Mucosa of stomach (tissue), 1 donor: ENCODE measurements around the gene LAMA3.

Source experiments
- H3K27me3 ChIP-seq: one replicate; pipeline ENCODE4 v1.7.0; 2013; ENCODE audit warnings: mild to moderate bottlenecking, low read length; ENCODE audit not compliant: control insufficient read depth, insufficient read depth
- H3K36me3 ChIP-seq: one replicate; pipeline ENCODE4 v1.7.0; 2013; ENCODE audit warnings: low read length; ENCODE audit not compliant: control insufficient read depth, insufficient read depth
- H3K4me1 ChIP-seq: one replicate; pipeline ENCODE4 v1.7.0; 2013; ENCODE audit warnings: mild to moderate bottlenecking, low read length; ENCODE audit not compliant: control insufficient read depth, insufficient read depth
- H3K4me3 ChIP-seq: one replicate; pipeline ENCODE4 v1.7.0; 2013; ENCODE audit warnings: low read length
- H3K9ac ChIP-seq: one replicate; pipeline ENCODE4 v1.7.0; 2013; ENCODE audit warnings: mild to moderate bottlenecking, low read length, moderate library complexity
- H3K9me3 ChIP-seq: one replicate; pipeline ENCODE4 v1.7.0; 2013; ENCODE audit warnings: mild to moderate bottlenecking, low read length, moderate library complexity; ENCODE audit not compliant: control insufficient read depth
- donor health status: Pancreatic carcinoma.

The LAMA3 gene

DNA sequence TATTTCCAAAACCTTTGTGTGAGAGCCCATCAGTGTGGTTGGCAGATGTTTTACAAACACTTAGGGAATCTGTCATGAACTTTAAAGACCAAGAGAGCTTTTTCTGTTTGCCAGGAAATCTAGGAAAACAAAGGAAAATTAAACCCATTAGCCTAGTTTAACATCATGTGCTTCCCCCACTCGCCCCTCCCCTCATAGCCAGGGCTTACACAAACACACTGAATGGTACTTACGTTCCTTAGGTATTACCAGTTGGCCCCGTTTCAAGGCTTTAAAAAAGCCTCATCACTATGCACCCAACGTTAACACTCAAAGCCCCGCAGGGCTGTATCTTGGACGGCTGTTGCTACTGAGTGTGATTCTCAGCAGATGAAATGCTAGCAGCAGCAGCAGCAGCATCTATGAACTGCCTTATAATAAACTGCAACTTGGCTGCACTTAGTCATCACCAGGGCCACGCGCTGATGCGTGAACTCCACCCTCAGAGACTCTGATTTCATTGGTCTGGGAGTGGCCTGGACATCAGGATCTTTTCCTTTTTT, 305.2 kb downstream of the LAMA3 start:
- Histone ChIP-seq H3K9ac (no peak overlapping the region), H3K27me3 (no peaks in the 10 kb centered on the region), H3K4me3 (no peak overlapping the region), H3K9me3 (no peaks in the 10 kb centered on the region), H3K4me1 (peaks cover 12% of the 10 kb centered on the region), H3K36me3 (no peaks in the 10 kb centered on the region)

- no peak overlapping the region for H3K9ac ChIP-seq
- no peaks in the 10 kb centered on the region for H3K36me3 ChIP-seq
- H3K4me3 ChIP-seq = no peak overlapping the region
- no peaks in the 10 kb centered on the region for H3K27me3 ChIP-seq
- peaks cover 20% of the 10 kb centered on the region for H3K4me1 ChIP-seq
- H3K9me3 ChIP-seq = no peaks in the 10 kb centered on the region
These were observed 305.9 kb downstream of the LAMA3 start for GRCh38 chr18:23995180-23995579.

DNA sequence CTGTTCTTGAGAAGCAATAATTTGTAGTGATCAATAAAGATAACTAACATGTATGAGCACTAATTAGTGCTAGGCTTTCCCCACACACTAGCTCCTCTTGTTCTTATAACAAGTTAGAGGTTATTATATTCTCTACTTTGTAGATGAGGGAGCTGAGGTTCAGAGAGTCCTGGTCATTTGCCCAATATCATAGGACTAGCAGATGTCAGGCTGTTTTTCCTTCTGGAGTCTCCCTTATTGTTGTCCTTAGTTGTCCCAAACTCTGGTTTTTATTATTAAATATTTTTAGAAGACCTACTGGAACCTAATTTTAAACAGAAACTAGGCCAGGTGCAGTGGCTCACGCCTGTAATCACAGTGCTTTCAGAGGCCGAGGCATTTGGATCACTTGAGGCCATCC, 308.8 kb downstream of the LAMA3 start:
- no peaks in the 10 kb centered on the region for H3K9me3 ChIP-seq
- peaks cover 20% of the 10 kb centered on the region for H3K4me1 ChIP-seq
- H3K27me3 ChIP-seq = no peaks in the 10 kb centered on the region
- H3K4me3 ChIP-seq = no peak overlapping the region
- no peaks in the 10 kb centered on the region for H3K36me3 ChIP-seq
- H3K9ac ChIP-seq = no peak overlapping the region

DNA sequence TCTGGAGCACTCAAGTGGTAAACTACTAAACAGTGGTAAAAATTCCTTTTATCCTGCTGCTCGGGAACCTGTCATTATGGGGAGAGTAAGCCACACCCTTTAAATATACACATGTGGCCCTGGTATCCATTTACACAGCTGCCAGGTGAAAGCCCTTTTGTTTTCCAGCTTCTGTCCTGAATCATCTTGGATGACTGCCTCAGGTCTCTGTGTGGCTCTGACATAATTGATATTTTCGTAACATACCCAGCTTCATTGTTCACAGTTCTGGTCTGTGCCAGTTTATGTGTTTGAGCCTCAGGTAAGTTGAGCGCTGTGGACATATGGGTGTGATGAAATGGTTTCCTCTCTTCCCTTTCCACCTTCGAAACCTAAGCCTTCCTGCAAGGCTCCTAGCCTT, 309.6 kb downstream of the LAMA3 start:
- Histone ChIP-seq H3K27me3 (no peaks in the 10 kb centered on the region), H3K4me1 (peaks cover 22% of the 10 kb centered on the region), H3K9ac (no peak overlapping the region), H3K4me3 (no peak overlapping the region), H3K36me3 (no peaks in the 10 kb centered on the region), H3K9me3 (no peaks in the 10 kb centered on the region)

GRCh38 chr18:24000613-24001490, 311.6 kb downstream of the LAMA3 start:
- peaks cover 23% of the 10 kb centered on the region for H3K4me1 ChIP-seq
- no peaks in the 10 kb centered on the region for H3K36me3 ChIP-seq
- H3K9ac ChIP-seq = no peak overlapping the region
- H3K27me3 ChIP-seq = no peaks in the 10 kb centered on the region
- H3K9me3 ChIP-seq = no peaks in the 10 kb centered on the region
- H3K4me3 ChIP-seq = no peak overlapping the region

- no peaks in the 10 kb centered on the region for H3K27me3 ChIP-seq
- H3K36me3 ChIP-seq = no peaks in the 10 kb centered on the region
- no peak overlapping the region for H3K9ac ChIP-seq
- no peaks in the 10 kb centered on the region for H3K9me3 ChIP-seq
- H3K4me1 ChIP-seq = peaks cover 23% of the 10 kb centered on the region
- no peak overlapping the region for H3K4me3 ChIP-seq
These were observed 313.2 kb downstream of the LAMA3 start for GRCh38 chr18:24002479-24002878.

DNA sequence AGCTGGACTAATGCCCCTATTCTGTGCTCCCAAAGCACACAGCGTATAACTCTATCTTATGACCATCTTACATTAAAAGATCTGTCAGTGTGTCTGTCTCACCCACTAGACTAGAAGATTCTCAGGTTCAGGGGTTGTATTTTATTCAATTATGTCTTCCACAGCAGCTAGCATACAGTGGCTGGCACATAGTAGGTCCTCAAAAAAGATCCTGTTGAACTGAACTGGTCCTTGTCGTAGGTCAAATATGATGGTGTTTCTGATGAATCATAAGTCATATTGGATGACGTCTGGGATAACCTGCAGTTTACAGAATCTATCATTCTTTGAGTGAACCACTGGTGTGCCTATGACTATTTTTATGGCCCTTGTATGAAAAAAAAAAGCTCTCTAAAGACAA, 314.0 kb downstream of the LAMA3 start:
- Histone ChIP-seq H3K4me3 (no peak overlapping the region), H3K9ac (no peak overlapping the region), H3K27me3 (no peaks in the 10 kb centered on the region), H3K4me1 (peaks cover 23% of the 10 kb centered on the region), H3K9me3 (no peaks in the 10 kb centered on the region), H3K36me3 (no peaks in the 10 kb centered on the region)

DNA sequence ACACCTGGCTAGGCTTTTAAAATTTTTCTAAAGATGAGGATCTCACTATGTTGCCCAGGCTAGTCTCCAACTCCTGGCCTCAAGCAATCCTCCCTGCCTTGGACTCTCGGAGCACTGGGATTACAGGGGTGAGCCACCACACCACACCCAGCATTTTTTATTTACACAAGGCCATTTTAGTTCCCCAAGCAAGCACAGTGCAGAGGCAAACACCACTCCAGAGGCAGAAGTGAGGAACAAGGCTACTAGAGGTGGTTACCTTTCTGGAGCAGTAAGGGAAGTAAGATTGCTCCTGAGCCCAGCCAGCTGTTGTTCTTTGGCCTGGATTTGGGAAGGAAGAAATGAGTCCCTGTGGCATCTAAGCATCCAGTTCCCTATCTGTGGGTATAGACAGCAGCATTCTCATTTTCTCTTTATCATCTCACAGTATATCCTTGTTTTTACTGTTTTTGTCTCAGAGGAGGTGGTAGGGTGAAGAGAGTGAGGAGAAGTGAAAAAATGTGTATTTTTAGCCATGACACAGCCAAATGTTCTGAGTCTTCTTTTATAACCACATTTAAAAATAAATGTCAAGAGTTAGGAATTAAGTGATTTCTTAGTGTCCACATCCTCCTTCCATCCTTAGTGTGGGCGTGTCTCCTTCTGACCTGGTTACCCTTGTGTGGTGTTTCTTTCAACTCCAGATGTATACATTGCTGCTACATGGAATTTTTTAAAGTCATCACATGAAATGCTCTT, 314.8 kb downstream of the LAMA3 start:
- Histone ChIP-seq H3K27me3 (no peaks in the 10 kb centered on the region), H3K4me3 (no peak overlapping the region), H3K36me3 (no peaks in the 10 kb centered on the region), H3K9me3 (no peaks in the 10 kb centered on the region), H3K9ac (no peak overlapping the region), H3K4me1 (peaks cover 18% of the 10 kb centered on the region)
